Activated CD4-positive, CD25-positive, alpha-beta regulatory T cell treated with anti-CD3 and anti-CD28 coated beads, Interleukin-2, amount 50 U/mL, for 24 hours (primary cell): ENCODE data around the gene NMT1.
A peak's percentile ranks its signal among the peaks of the same experiment; 100 is the strongest.

Experiments used
- ATAC-seq, 2 donors: fragments of 150-1000 bp; cut with Tn5 transposase; one replicate each; pipeline ENCODE4 v1.10.0; 2021; ENCODE audit warnings: mild to moderate bottlenecking in 1 of 2, moderate library complexity in 1 of 2

The NMT1 gene

DNA sequence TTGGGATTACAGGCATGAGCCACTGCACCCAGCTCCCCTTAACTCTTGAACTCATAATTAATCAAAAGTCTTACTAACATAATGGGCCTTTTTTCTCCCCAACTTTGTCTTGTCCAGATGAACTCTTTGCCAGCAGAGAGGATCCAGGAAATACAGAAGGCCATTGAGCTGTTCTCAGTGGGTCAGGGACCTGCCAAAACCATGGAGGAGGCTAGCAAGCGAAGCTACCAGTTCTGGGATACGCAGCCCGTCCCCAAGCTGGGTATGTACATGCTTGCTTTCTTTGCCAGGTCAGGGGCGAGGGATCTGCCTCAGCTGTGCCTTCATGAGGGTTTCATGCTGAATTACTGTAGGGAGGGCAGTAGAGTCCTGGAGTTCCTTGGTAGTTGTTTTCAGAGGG is 25.3 kb downstream of the NMT1 start:
- ATAC-seq = no peak

DNA sequence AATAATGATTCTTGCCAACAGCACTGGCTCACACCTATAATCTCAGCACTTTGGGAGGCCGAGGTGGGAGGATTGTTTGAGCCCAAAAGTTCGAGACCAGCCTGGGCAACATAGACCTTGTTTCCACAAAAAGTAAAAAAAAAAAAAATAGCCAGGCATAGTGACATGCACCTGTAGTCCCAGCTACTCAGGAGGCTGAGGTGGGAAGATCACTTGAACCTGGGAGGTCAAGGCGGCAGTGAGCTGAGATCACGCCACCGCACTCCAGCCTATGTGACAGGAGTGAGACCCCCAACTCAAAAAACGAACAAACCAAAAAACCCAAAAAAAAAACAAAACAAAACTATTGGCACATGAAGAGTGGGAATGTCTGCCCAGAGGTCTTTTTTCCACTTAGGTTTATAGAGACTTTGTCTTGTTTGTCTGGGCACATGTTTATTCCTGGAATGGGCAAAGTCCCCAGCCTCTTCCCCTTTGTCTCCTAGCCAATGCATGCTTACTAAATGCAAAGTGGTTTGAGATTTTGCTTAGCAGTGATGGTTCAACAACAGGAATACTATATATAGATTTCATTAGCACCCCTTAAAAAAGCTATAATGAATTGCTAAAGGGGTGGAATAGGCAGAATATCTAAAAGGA is 25.9 kb downstream of the NMT1 start:
- no peak for ATAC-seq

DNA sequence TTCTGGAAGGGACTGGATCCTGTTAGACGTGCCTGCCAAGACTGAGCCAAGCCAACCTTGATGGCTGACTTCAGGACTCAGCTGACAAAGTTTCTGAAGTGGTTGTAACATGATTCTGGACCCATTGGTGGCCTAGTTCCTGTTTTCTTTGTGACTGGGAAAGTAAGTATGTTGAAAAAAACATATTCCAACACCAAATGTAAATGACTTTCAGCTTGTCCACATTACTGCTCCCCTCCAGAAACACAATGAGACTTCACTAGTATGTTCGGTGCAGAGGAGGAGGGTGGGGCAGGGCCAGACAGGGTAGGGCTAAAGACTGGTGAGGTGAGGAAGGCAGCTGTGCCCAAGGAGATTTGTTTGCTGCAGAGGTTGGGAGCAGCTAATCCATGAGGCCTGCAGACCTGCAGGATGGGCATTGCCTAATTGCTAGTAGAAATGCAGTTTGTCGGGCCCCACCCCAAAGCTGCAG is 26.4 kb downstream of the NMT1 start:
- ATAC-seq = no peak

DNA sequence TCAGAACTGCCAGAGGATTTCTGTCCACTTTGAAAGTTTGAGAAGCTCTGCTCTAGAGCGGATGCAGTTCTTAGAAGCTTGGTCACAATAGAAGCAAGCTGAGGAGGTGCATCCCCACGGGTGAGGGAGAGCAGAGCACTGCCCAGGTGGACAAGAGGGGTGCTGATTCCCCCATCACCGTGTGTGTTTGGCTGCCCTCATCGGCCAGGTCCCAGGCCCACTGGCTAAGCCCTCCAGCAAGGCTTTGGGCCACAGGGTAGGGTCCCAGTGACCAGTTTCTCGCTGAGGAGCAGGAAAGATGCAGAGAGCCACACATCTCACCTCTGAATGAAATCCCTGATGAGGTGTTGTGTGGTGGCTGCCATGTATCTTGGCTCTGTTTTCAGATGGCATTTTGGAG is 26.9 kb downstream of the NMT1 start:
- ATAC-seq = no peak

DNA sequence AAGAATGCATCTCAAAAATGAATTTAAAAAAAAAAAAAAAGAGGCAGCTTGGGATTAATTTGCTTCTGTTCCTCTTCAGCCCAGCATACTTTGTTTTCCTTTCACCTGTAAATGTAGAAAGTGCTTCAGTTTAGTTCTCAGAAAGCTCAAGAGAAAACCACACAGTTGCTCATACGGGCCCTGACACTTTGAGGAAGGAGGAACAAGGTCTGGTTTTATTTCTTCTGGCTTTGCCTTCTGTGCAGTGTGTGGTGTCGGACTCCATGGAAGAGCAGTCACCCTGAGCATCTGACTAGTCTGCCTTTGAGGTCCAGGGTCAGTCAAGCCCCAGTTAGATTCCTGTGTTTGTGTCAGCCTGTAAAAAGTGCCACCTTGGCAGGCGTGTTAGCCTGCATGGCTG is 27.6 kb downstream of the NMT1 start:
- ATAC-seq = no peak

DNA sequence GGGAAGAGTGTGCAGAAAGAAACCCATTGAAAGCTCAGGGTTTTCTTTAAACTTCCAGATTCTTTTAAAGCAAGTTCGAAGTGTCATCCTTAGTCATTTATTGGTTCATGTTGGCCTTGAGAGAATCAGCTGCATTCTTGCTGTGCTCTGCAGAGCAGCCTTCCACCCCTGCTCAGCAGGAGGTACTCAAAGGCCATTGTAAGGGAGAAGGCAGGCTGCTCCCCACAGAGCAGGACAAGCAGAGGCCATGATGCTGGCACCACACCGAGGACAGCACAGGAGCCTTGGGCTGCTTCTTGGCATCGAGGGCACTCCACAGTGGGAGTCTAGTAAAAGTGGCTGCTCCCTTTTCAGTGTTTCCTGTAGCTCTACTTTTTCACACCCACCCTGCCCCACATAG is 29.6 kb downstream of the NMT1 start:
- no peak for ATAC-seq

DNA sequence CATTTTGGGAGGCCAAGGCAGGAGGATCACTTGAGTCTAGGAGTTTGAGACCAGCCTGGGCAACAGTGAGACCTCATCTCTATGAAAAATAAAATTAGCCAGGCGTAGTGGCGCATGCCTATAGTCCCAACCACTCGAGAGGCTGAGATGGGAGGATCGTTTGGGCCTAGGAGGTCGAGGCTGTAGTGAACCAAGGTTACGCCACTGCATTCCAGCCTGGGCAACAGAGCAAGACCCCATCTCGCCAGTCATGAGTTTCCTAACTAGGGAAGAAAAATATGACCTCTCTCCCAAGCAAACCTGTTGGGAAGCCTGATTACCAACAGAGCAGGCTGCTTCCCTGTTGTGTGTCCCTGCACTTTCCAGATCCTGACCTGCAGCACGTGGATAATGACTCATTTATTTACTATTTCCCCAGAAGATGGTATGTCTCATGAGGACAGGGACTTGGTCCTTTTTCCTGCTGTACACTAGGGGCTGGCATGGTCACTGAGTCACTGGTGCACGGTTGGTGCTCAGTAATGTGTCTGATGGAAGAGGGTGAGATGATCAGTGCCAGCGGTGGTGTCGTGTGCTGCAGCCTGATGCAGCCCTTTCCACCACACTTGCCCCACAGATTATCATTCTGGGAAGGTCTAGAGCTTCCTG is 30.8 kb downstream of the NMT1 start:
- no peak for ATAC-seq

DNA sequence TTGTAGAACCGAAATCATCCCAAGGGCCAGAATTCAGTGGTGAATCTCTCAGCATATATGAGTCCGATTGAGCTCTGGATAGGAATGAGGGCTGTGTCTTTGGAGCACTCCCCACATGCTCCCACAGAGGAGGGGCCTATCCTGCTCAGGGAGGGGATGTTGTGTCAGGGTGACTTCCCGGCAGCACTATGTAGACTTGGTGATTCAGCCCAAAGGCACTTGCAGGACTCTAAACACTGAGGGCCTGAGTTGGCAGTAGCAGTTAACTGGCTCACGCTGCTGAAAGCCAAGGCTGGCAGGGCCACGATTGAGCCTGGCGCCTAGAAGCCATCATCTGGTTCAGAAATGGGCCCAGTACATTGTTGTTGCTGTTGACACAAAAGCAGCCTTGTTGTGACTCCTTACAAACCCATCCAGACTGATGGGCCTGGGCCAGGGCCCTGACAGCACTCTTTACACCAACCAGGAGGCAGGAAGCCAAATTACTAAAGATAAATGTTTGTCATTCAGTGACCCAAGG is 31.9 kb downstream of the NMT1 start:
- ATAC-seq = no peak

DNA sequence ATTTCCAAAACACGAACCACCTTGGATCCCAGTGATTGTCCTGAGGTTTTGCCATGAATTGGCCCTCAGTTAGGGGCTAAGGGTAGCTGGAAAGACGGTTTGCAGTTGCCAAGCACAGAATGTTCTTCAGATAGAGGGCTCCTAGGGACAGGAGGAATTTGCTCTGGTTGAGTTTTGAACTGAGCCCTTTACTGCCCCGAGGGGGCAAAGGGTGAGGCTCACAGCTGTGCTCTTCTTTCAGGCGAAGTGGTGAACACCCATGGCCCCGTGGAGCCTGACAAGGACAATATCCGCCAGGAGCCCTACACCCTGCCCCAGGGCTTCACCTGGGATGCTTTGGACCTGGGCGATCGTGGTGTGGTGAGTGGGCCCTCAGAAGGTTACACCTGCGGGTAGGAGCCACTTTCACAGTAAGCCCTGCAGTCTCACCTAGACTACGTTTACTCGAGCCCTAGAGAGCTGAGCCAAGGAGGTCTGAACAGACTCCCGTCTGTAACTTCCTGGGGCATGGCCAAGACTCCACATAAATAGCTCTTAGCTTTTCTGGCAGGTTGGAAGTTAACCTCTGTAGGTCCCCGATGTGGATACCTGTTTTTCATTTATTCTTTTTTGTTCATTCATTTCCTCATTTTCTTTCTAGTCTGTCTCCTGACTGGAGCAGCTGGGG is 32.5 kb downstream of the NMT1 start:
- no peak for ATAC-seq

DNA sequence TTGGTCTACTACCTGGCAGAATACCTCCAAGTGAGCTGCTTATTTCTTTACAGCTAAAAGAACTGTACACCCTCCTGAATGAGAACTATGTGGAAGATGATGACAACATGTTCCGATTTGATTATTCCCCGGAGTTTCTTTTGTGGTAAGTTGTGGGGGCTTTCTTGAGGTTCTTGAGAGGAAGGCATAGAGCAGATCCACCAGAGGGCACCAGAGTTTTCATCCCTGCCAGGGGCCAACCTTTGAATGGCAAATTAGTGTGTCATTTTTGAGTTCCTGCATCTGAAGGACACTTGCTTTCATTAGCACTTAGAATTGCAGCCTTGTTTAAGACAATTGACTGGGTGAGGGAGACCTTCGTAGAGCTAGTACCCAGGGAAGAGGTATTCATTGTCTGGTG is 35.0 kb downstream of the NMT1 start:
- ATAC-seq = no peak

DNA sequence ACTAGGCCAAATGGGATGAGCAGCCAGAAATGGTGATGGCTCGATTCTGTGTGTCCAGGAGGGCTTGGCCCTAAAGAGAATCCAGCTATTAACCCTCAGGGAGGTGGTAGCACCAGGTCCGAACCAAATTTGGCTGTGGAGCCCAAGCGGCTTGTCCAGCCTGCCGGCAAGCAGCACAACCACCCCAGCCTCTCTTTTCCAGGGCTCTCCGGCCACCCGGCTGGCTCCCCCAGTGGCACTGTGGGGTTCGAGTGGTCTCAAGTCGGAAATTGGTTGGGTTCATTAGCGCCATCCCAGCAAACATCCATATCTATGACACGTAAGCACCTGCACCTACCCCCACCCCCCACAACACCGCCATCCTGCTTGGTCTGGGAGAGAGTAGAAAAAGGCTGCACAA is 35.8 kb downstream of the NMT1 start:
- ATAC-seq = no peak

DNA sequence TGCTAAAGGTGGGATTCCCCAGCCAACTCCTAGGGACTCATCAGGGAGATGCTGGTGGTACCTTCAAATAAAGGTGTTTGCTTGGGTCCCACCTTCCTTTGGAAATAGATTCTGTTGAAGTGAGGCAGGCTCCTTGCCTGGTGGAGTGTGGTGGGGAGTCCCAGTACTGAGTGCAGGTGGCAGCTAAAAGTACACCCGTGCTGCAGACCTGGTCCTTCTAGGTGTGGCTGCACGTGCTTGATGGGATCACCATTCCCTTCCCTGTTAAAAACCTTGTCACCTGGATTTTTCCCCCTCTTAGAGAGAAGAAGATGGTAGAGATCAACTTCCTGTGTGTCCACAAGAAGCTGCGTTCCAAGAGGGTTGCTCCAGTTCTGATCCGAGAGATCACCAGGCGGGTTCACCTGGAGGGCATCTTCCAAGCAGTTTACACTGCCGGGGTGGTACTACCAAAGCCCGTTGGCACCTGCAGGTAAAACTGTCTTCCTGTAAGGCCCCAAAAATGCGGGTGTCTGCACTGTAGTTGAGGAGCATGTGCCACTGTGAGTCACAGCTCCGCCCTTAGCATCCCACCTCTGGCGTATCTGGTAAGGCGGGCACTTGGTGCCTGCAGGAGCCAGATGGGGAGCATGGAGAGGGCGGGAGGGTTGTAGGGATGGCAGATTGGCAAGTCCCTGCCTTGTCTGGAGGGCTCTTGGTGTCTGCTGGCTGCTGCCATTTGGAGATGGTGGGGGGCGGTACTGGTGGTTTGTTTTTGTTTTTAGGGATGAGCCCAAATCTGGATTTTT is 37.2 kb downstream of the NMT1 start:
- ATAC-seq = no peak

DNA sequence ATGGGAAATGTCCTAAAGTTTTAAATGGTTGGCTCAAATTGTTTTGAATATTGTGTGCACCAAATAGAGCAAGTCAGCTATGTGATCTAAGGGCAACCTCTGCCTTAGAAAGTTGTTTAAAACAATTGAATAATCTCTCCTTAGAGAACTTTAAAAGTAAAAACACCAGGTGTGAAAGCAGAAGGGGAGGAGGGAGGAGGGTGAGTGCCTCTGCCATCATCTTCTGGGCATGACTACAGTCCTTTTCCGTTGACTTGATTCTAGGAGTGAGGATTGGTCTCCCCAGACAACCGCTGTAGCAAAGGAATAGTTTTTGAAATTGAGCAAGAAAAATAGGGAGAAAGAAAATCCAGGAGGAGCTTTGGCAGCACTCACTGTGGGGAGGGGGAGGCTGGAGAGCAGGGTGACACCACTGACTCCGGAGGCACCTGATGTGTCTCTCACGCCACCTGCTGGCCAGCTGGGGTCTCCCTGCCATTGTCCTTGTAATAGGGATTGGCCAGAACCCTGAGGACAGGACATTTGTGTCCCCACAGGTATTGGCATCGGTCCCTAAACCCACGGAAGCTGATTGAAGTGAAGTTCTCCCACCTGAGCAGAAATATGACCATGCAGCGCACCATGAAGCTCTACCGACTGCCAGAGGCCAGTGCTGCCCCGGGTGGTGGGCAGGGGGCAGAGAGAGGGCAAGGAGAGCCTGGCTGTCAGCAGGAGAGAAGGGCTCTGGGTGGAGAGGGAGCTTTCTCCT is 37.9 kb downstream of the NMT1 start:
- ATAC-seq = peak; percentile 80 to 86

DNA sequence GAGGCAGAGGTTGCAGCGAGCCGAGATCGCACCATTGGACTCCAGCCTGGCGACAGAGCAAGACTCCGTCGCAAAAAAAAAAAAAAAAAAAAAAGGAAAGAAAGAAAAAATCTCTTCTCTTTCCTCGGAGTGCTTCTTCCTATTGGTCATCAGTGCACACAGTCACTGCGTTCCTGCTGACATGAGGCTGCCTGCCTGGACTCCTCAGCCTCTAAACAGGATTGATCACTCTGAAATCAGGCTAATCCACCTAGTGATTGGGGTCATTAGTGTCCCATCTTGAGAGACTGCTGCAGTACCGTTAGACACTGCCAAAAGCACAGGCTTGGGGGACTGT is 40.4 kb downstream of the NMT1 start:
- no peak for ATAC-seq

DNA sequence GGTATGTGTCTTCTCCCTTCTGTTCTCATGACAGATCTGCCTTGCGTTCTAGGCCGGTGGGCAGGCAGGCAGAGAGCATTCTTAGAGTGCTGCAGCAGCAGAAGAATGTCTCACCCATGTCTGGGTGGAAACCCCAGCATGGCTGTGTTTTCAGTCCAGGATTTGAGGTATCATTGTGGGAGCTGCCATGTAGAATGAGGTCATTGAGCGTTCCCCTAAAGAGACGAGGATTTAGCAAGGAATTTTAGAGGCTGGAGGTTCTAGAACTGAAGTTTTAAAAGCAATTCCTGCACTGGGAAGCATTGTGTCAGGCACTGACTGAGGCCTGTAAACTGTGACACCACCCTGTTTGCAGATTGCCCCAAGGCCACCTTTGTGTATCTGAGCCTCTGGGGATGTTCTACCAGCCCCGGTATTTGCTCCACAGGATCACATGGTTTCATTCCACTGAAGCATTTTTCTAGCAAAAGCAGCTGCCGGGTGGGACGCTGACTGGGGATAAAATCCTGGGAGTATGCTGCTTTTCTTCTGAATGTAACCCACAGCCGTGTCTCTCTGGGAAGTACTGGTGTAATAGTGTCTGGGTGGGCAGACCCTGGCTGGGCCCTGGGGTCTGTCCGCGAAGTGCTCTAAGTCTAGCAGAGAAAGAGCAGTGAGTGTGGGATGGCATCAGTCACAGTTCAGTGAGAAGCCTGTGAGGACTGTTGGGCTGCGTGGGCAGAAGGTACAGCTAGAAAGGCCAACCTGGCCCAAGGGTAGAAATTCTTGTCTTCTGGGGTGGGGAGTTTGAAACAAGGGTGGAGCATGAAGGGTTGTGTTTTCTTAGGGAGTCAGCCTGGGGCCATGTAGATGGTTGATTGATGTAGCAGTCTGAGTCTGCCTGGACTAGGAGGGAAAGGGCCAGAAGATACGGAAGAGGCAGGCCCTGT is 41.0 kb downstream of the NMT1 start:
- no peak for ATAC-seq

DNA sequence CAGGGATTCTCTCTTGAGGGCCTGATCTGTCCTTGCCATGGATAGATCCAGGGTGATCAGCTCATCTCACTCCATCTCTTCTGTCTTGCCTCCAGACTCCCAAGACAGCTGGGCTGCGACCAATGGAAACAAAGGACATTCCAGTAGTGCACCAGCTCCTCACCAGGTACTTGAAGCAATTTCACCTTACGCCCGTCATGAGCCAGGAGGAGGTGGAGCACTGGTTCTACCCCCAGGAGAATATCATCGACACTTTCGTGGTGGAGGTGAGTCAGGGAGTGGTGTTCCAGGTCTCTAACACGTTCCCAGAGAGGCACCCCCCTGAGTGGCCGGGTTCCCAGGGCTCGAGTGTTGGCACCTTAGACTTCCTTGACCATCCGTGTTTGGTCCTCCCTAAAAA is 41.7 kb downstream of the NMT1 start:
- ATAC-seq = no peak

DNA sequence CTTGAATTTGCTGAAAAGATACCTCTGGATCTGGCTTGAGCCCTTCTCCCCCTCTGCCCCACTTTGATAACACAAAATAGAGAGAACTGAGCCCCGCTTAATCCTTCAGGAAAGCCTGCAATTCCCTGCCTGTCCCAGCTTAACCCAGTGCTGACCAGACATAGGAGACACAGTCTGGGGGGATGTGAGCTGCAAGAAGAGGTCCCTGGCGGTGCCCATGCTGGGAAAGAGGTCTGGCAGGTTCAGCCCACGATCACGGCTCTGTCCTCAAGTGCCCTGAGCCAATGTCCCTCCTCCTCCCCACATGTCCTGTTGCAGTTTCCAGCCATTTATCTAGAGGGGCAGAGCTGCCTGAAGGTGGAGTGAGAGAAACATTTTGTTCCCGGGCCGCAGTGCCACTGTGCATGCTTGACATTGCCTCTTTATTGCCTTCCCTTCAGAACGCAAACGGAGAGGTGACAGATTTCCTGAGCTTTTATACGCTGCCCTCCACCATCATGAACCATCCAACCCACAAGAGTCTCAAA is 42.2 kb downstream of the NMT1 start:
- ATAC-seq = no peak

DNA sequence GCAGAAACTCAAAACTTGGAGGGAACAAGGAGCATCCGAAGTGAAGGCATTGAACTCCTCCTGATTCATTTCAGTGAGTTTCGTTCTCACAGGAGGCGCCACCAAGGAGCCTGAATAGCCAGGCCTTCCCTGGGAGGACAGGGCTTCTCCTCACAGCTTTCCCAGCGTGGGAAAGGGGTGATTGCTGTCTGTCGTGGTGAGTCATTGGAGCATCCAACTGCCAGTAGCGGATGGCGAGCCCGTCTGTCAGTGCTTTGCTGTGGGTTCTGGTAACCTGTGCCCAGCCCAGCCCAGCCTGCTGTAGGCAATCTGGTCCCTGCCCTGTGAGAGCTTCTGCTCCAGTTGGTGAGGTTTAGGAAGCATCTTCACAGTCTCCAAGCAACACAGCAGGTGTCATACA is 42.9 kb downstream of the NMT1 start:
- no peak for ATAC-seq

DNA sequence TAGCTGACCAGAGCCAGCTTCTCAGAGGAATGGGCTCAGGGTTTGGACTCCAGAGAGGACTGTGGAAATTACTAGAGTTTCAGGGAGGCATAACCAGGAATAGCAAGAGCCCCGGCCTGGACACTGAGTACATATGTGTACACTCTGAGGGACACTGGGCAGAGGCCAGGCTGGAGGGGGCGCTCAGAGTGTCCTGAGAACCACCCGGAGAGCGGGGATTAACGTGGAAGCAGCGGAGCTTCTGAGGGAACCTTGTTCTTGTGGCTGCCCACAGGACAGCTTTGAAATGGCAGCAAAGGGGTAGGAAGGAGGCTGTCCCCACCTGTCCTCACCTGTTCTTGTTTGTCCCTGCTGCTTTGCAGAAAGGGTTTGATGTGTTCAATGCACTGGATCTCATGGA is 43.4 kb downstream of the NMT1 start:
- no peak for ATAC-seq

DNA sequence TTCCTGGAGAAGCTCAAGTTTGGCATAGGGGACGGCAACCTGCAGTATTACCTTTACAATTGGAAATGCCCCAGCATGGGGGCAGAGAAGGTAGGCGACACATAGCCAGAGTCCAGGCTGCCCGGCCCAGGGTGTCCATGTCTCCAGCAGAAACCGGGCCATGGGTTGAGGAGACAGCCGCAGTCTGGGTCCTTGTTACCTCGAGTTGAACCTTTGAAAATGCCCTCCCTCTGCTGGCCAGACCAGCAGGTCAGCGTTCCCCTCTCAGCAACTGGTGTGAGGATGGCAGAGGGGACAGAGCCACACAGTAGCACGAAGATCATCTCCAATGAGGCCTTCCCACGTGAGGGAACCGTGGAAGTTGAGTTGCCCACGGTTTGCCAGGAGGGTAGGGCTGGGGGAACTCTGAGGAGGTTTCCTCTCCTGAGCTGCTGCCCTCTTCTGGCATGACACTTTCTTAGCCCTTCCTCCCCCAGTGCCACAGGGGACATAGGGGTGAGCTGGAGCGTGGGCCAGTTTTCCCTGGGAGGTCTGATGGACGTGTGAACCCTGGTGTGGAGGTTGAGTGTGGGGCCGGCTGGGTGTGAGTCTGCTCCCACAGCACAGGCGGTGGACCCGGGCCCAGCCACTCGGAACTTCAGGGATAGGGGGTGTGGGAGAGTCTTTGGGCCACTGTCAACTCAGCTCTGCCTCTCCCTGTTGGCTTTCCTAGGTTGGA is 43.9 kb downstream of the NMT1 start:
- ATAC-seq = no peak

DNA sequence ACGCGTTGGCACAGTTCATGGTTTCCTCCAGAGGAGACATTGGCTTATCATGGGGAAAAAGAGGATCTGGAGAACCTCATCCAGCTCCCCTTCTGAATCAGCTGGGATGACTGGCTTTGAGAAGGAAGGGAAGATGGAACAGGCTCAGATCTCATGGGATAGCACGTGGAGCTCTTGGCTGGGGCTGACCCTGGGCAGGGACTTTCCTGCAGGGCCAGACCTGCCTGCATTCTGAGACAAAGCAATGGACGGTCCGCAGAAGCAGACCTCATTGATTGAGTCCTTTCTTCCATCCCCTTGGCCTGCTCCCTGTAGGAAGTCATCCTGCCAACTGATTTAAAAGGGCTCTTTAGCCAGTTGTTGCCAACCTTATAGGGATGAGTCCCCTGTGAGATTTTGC is 45.0 kb downstream of the NMT1 start:
- ATAC-seq = no peak
